HG03439 (cell line): ENCODE results near the gene LHFPL5.

Experiments
- ATAC-seq: cut with Tn5 transposase; IDR thresholded peaks from one replicate; pipeline ENCODE4 v1.9.1; 2021; ENCODE audit warnings: mild to moderate bottlenecking, moderate library complexity; ENCODE audit not compliant: unreplicated experiment

The LHFPL5 gene

DNA sequence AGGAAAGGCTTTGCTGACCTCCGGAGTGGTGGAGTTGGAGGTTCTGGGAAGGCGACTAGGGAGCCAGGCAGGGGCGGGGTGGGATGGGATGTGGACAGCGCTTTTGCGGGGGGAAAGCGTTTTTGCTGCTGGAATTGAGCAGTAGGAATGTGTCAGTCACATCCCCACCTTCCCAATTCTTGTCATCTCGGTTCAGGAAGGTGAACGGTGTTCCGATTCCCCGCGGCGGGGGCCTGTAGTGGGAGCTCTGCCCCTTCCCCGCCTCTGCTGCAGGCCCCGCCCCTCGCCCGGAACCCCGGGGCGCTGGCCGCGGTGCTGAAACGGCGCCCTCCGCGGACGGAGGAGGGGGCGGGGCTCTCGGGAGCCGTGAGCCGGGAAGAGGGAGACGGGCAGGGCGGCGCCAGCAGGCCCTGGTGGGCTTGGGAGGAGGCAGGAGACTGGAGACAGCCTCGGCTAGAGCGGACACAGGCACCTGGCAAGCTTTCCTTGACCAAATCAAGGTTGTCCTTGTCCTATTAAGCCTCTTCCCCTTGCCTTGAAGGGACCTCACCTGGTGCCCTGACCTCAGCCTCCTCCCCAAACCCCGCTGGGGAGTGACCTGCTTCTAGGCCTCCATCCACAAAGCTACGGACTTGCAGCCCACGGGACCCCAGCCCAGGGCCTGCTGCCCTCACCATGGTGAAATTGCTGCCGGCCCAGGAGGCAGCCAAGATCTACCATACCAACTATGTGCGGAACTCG, at the start of gene LHFPL5:
Gene LHFPL5 (plus strand): TSS at position 357 of the 741 bp plus-strand sequence. CDS start 319 bp downstream, at position 676.
- ATAC-seq = no peak

DNA sequence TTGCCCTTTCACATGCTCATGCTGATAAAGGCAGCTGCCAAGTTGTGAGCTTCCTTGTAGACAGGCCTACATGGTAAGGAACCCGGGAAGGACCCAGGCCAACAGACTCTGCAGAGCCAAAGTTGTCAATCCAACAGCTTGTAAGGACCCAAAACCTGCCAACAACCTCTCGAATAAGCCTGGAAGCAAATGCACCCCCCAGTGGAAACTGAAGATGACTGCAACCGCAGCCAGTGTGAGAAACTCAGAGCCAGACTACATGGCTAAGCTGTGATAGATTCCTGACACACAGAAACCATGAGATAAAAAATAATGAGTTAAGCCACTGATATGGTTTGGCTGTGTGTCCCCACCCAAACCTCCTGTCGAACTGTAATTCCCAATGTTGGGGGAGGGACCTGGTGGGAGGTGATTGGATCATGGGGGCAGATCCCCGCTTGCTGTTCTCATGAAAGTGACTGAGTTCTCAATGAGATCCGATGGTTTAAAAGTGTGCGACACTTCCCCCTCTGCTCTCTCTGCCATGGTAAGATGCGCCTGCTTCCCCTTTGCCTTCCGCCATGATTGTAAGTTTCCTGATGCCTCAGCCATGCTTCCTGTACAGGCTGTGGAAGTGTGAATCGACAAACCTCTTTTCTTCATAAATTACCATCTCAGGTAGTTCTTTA, 47.6 kb upstream of the LHFPL5 start:
- no peak for ATAC-seq

DNA sequence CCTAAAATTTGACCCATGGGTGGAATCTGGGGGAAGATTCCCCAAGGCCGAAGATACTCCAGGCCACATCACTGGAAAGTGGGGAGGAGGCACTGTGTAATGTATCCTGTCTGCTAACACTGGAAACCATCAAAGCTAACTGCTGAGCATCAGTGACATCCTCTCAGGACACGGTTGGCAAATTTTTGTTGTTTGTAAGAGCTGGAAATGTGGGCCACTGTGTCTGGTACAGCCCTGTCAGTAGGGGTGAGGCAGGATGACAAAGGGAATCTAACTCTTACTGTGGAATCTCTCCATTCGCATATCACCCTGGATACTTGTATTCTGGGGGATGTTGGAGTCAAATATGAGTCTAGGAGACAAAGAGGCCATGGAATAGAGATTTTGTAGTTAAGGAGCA, 45.7 kb upstream of the LHFPL5 start:
- ATAC-seq = no peak

DNA sequence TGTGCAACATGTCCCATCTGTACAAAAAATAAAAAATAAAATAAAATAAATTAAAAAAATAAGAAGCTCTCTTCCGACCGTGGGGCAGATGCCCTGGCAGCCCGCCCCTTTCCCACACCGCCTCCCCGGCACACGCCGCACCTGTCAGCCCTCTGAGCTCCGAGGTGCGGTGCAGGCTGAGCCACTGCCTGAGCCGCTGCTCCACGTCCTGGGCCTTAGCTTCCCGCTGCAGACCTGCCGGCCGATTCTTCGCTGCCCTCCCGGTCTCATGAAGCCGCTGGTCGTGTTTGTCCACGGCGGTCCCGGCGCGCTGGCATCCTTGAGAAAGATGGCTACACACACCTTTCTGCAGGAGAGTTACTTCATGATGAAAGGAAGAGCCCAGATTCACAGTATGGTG, 39.4 kb upstream of the LHFPL5 start:
- no peak for ATAC-seq

DNA sequence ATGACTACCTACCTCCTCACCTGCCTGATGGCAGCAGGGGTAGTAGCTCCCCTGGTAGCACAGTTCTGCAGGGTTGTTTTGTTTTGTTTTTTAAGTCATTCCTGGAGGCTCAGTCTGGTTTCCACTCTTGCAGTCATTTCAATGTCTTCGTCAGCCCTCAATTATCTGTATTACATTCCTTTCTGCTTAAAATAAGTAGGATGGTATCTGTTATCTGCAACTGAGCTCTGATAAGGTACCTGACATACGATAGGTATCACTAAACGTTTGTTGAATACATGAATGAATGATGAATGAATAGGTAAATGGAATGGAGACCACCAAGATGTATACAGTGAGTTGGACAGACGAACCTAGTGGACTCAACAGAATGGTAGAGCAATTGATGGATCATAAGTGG, 35.9 kb upstream of the LHFPL5 start:
- no peak for ATAC-seq

DNA sequence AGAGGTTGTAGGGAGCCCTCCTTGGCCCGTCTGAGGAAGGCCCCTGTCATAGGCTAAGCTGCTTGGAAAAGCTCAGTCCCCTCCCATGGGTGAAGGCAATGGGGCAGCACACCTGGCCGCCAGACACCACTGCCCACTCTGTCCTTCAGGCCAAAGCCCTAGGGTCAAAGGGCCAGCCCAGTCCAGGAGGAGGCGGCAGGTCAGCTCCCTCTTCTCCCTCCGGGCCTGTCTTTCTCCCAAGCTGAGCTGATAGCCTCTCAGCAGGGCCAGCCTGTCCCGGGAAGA, 33.9 kb upstream of the LHFPL5 start:
- ATAC-seq = no peak

DNA sequence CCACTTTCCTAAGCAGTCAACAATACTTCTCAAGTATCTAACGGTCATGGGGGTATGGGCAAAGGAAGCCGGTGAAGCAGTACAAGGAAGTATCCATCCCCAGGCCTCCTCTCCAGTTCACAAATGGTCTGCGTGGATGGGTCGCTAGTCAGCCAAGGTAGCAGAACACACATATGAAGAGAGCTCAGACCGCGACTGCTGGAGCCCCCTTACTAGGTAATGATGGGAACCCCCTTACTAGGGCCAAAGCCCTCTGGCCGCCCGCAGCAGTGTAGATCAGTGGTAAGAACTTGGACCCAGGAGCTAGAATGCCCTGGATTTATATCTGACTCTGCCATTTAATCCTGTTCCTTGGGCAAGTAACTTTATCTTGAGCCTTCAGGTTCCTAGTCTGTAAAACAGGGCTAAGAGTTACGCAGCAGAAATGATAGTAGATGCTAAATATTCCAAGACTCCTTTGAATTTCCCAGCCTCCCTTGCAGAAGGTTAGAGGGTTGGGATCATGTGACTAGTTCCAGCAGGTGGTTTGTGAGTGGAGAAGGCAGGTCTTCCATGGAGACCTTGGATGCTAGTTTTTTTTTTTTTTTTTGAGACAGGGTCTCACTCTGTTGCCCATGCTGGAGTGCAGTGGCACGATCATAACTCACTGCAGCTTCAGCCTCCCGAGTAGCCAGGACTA, 30.9 kb upstream of the LHFPL5 start:
- no peak for ATAC-seq

DNA sequence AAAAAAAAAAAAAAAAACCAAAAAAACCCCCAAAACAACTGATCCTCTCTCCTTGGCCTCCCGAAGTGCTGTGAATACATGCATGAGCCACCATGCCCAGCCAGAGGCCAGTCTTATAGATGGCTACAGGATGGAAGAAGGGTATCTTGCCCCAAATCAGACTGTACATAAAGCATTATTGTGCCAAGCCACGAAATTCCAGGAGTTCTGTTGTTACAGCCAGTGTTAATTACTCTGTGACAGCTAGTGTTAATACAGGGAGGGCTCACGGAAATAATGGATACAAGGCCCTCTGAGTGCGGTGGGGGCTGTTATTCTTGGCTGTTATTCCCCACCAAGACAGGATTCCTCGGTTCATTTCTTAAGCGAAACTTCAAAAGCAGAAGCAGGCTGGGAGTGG, 30.1 kb upstream of the LHFPL5 start:
- no peak for ATAC-seq

DNA sequence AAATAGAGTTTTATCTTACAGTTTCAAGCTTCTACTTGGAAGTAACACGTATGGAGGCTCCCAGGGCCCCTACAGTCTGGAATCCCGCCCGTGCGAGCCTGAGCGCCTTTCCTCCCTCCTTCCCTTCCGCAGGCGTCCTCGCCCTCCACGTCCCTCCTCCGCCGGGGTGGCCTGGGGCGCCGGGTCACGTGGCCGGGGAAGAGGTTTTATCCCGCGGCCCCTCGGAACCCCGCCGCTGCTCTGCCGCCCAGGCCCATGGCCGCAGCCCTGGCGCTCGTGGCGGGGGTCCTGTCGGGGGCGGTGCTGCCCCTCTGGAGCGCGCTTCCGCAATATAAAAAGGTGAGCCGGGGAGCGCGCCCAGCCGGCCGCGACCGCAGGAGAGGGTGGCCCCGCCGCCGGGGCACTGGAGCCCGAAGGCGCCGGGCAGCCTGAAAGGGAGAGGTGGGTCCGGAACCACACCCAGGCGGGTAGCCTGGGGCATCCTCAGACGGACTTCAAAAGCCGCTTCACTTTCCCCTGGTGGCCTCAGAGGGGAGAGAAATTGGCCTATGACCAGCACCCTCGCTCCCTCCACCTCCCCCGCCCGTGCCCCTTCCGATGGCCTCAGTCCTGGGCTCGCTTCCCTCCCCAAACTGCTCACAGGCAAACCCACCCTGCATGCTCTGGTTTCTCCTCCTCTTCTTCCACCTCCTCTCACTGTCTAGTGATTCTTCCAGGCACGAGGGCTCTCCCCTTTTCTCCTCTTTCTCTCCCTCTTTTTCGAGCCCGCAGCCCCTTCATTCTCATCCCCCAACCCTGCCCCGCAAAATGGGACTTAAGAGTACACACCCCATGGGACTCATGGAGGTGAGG, 28.6 kb upstream of the LHFPL5 start, which contains the start of gene CLPSL2:
Gene CLPSL2 (plus strand): TSS at position 235 of the 852 bp plus-strand sequence. CDS start 21 bp downstream, at position 256.
- no peak for ATAC-seq

DNA sequence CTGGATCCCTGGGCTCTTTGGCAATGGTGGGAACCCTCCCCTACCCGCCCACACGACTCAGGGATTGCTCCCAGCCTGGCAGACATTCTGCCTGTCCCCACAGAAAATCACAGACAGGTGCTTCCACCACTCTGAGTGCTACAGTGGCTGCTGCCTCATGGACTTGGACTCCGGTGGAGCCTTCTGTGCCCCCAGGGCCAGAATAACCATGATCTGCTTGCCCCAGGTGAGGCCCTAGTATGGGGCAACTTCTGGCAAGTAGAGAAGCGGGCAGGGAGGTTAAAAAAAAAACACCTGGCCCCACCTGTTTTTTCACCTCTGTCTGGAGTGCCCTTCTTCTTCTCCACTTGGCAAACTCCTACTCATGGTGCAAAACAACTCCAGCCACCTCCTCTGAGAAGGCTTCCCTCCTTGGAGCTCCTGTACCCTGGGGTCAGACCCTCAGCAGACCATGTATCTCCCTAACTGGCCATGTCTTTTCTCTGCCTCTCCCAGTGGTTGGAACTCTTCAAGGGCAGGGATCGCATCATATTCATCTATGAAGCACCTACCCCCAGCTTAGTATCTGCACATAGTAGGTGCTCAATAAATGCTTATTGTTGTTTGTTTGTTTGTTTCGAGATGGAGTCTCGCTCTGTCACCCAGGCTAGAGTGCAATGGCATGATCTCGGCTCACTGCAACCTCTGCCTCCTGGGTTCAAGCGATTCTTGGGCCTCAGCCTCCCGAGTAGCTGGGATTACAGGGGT, 27.6 kb upstream of the LHFPL5 start:
- ATAC-seq = no peak

DNA sequence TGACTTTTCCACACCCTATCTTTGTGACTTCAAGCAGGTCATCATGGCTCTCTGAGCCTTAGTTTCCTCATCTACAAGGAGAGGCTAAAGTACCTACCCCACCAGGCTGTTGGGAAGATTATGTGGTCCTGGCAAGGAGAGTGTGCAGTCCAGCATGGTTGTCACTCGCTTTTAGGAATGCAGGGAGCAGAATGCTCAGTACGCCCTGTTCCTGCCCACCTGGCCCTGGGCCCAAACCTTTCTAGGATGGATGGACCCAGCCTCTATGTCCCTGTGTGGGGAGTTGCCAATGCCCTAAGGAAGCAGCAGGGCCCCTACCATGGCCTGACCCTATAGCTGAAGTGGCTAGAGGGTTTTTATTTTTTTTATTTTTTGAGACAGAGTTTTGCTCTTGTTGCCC, 26.7 kb upstream of the LHFPL5 start:
- ATAC-seq = no peak

DNA sequence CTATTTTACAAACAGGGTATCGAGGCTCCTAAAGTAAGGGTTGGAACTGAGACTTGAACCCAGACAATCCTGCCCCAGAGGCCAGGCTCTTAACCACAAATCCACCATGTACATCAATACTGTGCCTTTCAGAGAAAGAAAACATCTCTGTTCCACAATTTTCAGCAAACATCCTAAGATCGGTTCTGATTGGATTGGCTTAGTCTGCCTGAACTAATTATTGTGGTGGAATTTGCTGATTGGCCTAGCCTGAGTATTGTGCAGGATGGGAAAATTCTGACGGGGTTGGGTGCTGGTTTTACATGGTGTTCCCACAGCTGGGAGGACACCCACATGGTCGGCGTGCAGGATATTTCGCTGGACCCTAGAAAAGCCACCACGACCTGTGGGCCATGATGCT, 24.4 kb upstream of the LHFPL5 start, which contains the start of gene CLPSL1:
Gene CLPSL1 (plus strand): TSS at position 301 of the 400 bp plus-strand sequence. CDS start 92 bp downstream, at position 393.
- no peak for ATAC-seq

DNA sequence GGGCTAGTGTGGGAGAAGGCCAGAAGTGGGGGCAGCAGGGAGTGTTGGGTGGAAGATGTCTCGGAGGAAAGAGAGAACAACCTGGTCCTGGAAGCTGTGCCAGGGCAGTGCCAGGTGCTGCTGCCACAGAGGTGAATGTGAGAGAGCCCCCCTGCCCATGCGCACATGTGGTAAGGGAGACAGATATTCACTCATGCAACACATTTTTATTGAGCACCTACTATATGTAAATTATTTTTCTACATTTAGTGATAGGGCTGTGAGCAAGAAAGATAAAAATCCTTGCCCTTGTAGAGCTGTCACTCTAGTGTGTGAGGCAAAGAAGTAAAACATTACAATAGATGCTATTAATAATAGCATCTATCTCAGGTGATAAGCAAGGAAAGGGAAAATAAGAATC, 23.9 kb upstream of the LHFPL5 start:
- ATAC-seq = no peak

DNA sequence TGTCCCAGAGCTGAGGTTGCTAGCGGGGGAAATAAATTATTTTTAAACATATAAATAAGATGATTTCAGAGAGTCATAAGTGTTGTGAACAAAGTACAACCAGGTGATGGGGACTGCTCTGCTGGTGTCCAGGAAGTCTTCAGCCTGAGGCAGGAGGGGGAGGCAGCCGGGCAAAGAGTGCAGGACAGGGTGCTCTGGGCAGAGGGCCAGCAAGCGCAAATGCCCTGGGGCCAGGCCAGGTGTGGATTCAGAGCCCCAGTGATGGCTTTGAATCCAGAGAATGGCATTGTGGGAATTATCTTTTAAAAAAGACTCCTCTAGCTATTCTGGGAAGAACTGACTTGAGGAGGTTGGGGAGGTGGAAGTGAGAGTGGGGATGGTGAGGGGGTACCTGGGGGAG, 22.7 kb upstream of the LHFPL5 start:
- ATAC-seq = no peak

DNA sequence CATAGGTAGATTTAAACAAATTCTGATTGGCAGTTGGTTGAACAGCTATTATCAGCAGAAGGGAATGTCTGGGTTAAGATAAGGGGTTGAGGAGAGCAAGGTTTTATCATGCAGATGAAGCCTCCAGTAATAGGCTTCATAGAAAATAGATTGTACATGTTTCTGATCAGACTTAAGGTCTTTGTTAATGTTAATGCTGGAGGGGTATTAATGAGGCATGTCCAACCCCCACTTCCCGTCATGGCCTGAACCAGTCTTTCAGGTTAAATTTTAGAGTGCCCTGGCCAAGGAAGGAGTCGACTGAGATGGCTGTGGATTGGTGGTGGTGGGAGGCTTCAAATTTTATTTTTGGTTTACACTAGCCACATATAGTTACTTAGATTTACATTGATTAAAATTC, 21.0 kb upstream of the LHFPL5 start:
- no peak for ATAC-seq

DNA sequence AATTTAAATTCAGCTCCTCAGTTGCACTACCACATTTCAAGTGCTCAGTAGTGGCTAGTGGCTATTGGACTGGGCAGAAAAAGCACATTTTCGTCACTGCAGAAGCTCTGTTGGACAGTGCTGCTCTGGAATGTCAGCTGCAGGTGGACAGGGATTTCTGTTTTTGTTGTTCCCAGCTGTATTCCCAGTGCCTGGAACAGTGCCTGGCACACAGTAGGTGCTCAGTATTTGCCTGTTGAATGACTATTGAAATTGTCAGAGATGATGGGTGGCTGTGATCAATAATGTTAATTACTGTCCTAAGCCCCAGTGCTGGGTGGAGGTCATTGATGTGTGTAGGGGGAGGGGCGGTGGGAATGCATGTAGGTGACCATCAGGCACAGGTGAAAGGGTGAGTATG, 18.9 kb upstream of the LHFPL5 start:
- ATAC-seq = no peak

DNA sequence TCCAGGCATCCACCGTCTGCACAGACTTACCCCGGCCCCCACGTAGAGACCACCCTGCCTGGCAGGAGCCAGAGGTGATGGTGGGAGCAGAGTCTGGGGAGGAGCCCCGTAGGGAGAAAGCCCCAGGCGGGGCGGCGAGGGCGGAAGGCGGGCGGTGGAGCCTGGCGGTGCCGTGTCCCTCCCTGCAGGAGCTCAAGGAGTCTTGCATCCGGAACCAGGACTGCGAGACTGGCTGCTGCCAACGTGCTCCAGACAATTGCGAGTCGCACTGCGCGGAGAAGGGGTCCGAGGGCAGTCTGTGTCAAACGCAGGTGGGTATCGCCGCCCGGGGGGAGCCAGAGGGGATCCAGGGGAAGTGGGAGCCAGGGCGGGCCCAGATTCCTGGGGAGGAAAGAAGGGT, 18.3 kb upstream of the LHFPL5 start:
- ATAC-seq = no peak

DNA sequence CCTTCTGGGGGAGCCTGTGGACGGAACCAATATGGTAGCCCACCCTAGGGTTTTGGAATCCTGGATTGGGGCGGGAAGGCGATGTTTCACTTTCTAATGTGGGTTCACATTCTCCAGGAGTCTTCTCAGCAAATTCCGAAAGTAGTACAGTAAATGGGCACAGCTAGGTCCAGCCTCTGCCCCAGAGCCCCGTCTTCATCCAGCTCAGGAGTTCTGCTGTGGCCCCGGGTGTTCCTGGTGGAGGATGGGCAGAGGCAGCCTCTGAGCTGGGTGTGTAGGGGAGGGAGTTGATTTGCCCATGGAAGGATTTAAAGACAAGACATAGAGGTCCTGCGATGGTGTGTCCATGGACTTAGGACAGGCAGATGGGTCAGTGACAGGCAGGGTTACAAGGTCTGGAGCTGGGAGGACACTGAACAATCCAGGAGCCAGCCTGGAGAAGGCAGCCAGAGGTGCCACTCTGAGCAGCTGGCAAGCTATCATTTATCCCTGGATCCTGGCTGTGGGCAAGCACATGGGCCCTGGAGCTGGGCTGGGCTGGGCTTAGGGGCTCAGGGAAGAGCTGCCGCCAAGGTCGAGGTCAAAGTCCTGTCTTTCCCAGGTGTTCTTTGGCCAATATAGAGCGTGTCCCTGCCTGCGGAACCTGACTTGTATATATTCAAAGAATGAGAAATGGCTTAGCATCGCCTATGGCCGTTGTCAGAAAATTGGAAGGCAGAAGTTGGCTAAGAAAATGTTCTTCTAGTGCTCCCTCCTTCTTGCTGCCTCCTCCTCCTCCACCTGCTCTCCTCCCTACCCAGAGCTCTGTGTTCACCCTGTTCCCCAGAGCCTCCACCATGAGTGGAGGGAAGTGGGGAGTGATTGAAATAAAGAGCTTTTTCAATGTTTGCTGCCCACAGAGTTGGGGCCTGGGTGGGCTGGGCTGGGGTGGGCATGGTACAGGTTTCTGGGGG, 17.6 kb upstream of the LHFPL5 start:
- ATAC-seq = no peak

DNA sequence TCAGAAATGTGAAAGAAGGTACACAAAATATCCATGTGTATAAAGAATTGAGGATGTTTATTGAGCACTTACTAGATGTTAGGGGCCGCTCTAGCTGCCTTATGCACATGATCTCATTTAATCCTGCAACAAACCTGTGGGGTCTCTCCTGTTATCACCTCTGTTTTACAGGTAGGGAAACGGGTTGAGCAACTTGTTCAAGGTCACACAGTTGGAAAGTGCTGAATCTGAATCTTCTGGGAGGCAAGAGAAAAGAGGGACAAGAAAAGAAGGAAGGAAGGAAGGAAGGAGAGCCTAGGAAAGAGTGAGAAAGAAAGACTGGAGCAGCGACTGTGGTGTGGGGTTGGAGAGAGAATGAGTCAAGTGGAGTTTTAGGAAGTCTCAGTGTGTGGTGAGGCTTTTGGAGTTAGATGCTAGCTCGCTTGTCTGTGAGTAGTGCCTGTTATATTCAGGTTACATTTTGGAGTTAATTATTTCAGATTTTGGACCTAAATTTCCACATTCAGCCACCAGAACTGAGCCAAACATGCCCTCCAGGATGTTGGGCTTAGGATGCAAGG, 16.6 kb upstream of the LHFPL5 start:
- no peak for ATAC-seq
